Sigmoid colon (tissue), 7 donors: Measurements from ENCODE around the gene TBC1D9B. TPM values are rescaled to one million over a fixed set of nuclear protein-coding genes. Genes with fewer than 3 reads are reported as not detected.

Experiments used
- DNase-seq: peaks from one replicate; pipeline ENCODE4 v3.0.0-alpha.2; 2019
- H3K27ac ChIP-seq, 4 donors: fragments of 200-600 bp; sonication (generic); one replicate each; pipeline ENCODE4 v1.5.1; 2016 to 2019; ENCODE audit warnings: mild to moderate bottlenecking in 1 of 4
- H3K27me3 ChIP-seq, 3 donors: fragments of 200-600 bp; sonication (generic); one replicate each; pipeline ENCODE4 v1.5.1; 2019; ENCODE audit warnings: mild to moderate bottlenecking in 1 of 3
- H3K36me3 ChIP-seq, 4 donors: fragments of 200-600 bp; sonication (generic); one replicate each; pipeline ENCODE4 v1.5.1; 2016 to 2019
- H3K4me1 ChIP-seq, 4 donors: fragments of 200-600 bp; sonication (generic); one replicate each; pipeline ENCODE4 v1.5.1; 2017 to 2019
- H3K4me3 ChIP-seq, 4 donors: fragments of 200-600 bp; sonication (generic); one replicate each; pipeline ENCODE4 v1.5.1; 2017 to 2019; ENCODE audit warnings: mild to moderate bottlenecking in 2 of 4, moderate library complexity in 1 of 4
- H3K9me3 ChIP-seq, 4 donors: fragments of 200-600 bp in 3 of 4; sonication (generic) in 3 of 4; one replicate each; pipeline versions ENCODE4 v1.5.1 to v1.6.1; 2013 to 2019
- EP300 ChIP-seq, 4 donors: sonication (generic); formaldehyde crosslinking; IDR thresholded peaks; one replicate each; pipeline ENCODE4 v1.6.1; 2017; ENCODE audit warnings: antibody characterized with exemption in 4 of 4
- POLR2A ChIP-seq, 2 donors: fragments of 450-650 bp; IDR thresholded peaks; one replicate each; pipeline ENCODE4 v1.6.1; 2016; ENCODE audit warnings: antibody characterized with exemption in 2 of 2, mild to moderate bottlenecking in 2 of 2, moderate library complexity in 2 of 2
- POLR2AphosphoS5 ChIP-seq, 4 donors: sonication (generic); formaldehyde crosslinking; IDR thresholded peaks; one replicate each; pipeline ENCODE4 v1.6.1; 2017; ENCODE audit warnings: antibody characterized with exemption in 4 of 4
- WGBS, 2 donors: extraction: QIAGEN DNeasy Blood & Tissue Kit; methylation state at CpG; one replicate each; pipeline ENCODE4 v1.1.7; 2013; 5-methylcytosine and 5-hydroxymethylcytosine counted together
- intact Hi-C: fragments of 100-400 bp; cut with DNase I; formaldehyde crosslinking; loops from one replicate; pipeline ENCODE4 v1.15.1; 2023
- polyA plus RNA-seq, 3 donors: library from polyadenylated mRNA; stranded (reverse); fragments of 200-250 nt; gene quantifications; one replicate each; pipeline ENCODE4 v1.2.3, GENCODE V29; 2013
- total RNA-seq, 4 donors: library from RNA; depleted of rRNA; stranded (reverse); fragments of >200 nt; gene quantifications; one replicate each; pipeline ENCODE4 v1.1.0, GENCODE V29; 2016
- TF ChIP-seq, protein P1 (sequence below), 4 experiments: fragments of 450-650 bp in 3 of 4; fragments of 200-600 bp in 1 of 4; IDR thresholded peaks; one replicate each; pipeline ENCODE4 v1.5.1; 2016 to 2019; ENCODE audit warnings: antibody characterized with exemption in 4 of 4, mild to moderate bottlenecking in 3 of 4, moderate library complexity in 2 of 4
- donor health status: healthy with polysubstance abuse.
- donor health status: Bipolar disorder and iron deficiency.
- donor health status: healthy.

The TBC1D9B gene
- total and polyA plus RNA-seq, 7 donors, result 35.4 to 1,545 (median 291) TPM

DNA sequence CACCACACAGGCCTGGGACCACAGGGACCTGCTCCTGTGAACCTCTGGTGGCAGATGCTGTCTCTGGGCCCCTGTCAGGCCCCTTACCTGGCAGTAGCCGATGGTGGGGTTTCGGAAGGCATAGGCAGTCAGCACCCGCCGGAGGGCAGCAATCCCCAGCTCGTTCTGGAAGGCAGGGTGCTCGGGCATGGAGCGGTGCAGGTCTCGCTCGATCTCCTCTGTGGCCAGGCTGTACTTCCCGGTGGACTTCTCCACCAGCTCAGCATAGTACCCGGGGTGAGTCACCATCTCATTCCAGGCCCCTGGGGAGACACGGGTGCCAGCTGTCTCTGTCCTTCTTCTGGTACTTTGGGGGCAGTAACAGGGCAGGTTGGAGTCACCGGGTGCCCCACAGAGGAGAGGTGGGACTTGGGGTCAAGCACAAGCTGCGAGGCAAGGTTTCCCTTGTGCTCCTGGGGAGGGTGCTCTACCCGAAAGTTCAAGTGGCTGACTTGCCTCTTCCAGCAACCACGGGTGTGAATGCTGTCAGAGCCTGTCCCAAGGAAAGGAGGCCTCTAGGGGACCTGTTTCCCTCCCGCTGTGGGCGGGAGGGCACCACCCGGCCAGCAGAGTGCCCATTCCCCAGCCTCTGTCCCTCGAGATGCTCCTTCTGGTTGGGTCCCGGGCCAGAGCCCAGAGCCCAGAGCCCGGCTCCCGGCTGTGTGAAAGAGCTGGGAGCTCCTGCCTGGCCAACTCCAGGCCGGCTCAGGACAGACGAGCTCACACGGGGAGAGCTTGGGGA, 29.3 kb downstream of the TBC1D9B start:
- H3K27ac ChIP-seq, result no peak overlapping the region
- no peaks in the 10 kb centered on the region for H3K4me1 ChIP-seq
- H3K36me3 ChIP-seq, result peaks cover 17 to 82% (median 29%) of the 10 kb centered on the region in 4 donors
- intact Hi-C loops, result no loop called here
- H3K27me3 ChIP-seq, result no peaks in the 10 kb centered on the region
- no peak for DNase-seq
- TF ChIP-seq EP300 (IDR thresholded peaks at IDR 0.05) (no peak), POLR2A (IDR thresholded peaks at IDR 0.05) (no peak), POLR2AphosphoS5 (IDR thresholded peaks at IDR 0.05) (no peak)
- TF ChIP-seq, protein P1, sequence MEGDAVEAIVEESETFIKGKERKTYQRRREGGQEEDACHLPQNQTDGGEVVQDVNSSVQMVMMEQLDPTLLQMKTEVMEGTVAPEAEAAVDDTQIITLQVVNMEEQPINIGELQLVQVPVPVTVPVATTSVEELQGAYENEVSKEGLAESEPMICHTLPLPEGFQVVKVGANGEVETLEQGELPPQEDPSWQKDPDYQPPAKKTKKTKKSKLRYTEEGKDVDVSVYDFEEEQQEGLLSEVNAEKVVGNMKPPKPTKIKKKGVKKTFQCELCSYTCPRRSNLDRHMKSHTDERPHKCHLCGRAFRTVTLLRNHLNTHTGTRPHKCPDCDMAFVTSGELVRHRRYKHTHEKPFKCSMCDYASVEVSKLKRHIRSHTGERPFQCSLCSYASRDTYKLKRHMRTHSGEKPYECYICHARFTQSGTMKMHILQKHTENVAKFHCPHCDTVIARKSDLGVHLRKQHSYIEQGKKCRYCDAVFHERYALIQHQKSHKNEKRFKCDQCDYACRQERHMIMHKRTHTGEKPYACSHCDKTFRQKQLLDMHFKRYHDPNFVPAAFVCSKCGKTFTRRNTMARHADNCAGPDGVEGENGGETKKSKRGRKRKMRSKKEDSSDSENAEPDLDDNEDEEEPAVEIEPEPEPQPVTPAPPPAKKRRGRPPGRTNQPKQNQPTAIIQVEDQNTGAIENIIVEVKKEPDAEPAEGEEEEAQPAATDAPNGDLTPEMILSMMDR (IDR thresholded peaks at IDR 0.05), result no peak
- H3K4me3 ChIP-seq, result no peak overlapping the region
- peaks cover 0 to 7% (median 2%) of the 10 kb centered on the region in 4 donors for H3K9me3 ChIP-seq
- 92 to 93% methylated on average over 26 of the region's 26 CpGs for WGBS, 2 donors

DNA sequence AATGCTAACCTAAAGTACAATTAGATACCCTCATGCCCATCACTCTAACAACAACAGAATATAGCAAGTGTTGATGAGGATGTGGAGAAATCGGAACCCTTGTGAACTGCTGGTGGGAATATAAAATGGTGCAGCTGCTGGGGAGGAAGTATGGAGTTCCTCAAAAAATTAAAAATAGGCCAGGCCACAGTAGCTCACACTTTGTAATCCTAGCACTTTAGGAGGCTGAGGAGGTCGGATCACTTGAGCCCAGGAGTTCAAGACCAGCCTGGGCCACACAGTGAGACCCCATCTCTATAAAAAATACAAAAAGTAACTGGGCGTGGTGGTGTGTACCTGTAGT, 31.1 kb downstream of the TBC1D9B start:
- no peaks in the 10 kb centered on the region for H3K9me3 ChIP-seq
- H3K4me1 ChIP-seq, result no peaks in the 10 kb centered on the region
- no peak overlapping the region for H3K27ac ChIP-seq
- no peaks in the 10 kb centered on the region for H3K27me3 ChIP-seq
- DNase-seq, result no peak
- intact Hi-C loops, result no loop called here
- peaks cover 29 to 85% (median 37%) of the 10 kb centered on the region in 4 donors for H3K36me3 ChIP-seq
- TF ChIP-seq POLR2A (IDR thresholded peaks at IDR 0.05) (no peak), EP300 (IDR thresholded peaks at IDR 0.05) (no peak), POLR2AphosphoS5 (IDR thresholded peaks at IDR 0.05) (no peak)
- 93 to 96% methylated on average over 3 of the region's 3 CpGs for WGBS, 2 donors
- no peak overlapping the region for H3K4me3 ChIP-seq

DNA sequence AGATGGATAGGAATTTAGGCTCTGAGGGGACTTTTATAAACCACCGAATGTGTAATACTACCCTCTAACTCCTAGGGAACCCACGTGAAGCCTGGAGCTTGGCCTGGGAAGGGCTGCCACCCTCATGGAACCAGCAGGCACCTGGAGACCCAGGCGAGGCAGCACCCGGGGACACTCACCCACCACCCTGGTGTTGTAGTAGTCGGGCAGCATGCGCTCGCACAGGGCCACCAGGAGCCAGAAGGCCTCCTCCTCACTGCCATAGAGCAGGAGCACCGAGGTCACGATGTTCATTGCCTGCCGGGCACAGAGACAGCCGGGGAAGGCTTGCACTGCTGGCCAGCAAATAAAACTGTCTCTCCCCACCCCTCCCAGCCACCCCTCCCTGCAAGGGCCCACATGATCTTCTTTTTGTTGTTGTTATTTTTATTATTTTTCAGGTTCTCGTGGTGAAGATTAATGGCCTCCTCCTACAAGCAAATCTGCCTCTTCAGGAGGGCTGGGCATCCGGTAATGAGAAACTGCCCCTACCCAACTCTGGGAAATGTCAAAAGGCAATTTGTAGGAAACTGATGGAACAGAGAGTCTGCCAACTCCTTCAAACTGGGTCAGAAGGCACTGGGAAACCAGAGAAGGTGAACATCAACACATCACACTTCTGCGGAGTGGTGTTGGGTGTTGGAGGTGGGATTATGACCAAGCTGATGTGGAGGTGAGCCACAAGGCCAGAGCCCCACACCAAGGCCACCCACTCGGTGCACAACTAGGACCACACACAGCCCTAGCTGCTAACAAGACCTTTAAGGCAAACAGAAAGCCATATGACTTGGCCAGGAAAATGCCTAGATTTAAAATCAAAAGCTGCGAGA, 31.7 kb downstream of the TBC1D9B start:
- H3K36me3 ChIP-seq, result peaks cover 29 to 91% (median 37%) of the 10 kb centered on the region in 4 donors
- TF ChIP-seq POLR2AphosphoS5 (IDR thresholded peaks at IDR 0.05), result no peak
- no peak for TF ChIP-seq EP300 (IDR thresholded peaks at IDR 0.05)
- no peak for TF ChIP-seq POLR2A (IDR thresholded peaks at IDR 0.05)
- TF ChIP-seq, protein P1 (IDR thresholded peaks at IDR 0.05), result no peak
- no peaks in the 10 kb centered on the region for H3K4me1 ChIP-seq
- no peak for DNase-seq
- H3K9me3 ChIP-seq, result no peaks in the 10 kb centered on the region
- H3K27ac ChIP-seq, result no peak overlapping the region
- 91 to 95% methylated on average over 16 of the region's 16 CpGs for WGBS, 2 donors
- intact Hi-C loops, result no loop called here
- H3K4me3 ChIP-seq, result no peak overlapping the region
- H3K27me3 ChIP-seq, result no peaks in the 10 kb centered on the region

DNA sequence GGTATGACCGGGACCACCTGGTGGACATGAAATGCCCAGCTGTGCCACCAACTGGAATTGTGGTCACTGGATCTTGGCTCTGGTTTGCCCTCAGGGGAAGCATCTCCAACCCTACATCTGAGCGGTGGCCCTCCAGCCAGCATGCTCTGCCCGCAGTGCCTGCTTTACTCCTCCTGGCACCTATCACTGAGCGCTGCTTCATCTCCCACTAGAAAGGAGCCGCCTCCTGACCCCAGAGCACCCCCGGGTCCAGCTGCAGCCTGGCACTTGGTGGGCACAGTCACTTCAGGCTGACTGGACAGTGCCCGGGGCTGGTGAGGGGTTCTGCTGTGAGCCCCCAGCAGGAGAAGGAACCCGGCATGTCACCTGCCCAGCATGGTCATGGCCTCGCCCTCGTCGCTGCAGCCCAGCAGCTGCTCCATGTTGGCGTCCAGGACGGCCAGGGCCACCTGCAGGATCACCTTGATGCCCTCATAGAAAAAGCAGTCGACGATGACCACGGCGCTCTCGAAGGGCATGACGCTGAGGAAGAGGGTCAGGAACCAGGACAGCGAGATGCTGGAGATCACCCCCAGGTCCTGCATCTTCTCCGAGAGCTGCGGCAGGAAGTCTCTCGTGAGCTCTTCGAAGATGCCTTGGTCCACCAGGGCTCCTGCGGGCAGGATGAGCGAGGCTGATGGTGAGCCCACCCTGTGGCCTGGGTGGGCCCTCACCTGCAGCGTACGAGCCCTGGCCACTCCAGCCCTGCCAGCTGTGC, 33.0 kb downstream of the TBC1D9B start:
- Histone ChIP-seq H3K9me3 (no peaks in the 10 kb centered on the region), H3K4me3 (no peak overlapping the region), H3K27me3 (no peaks in the 10 kb centered on the region), H3K4me1 (no peaks in the 10 kb centered on the region), H3K36me3 (peaks cover 29 to 93% (median 46%) of the 10 kb centered on the region in 4 donors), H3K27ac (no peak overlapping the region)
- TF ChIP-seq POLR2AphosphoS5 (IDR thresholded peaks at IDR 0.05) (no peak), POLR2A (IDR thresholded peaks at IDR 0.05) (no peak), EP300 (IDR thresholded peaks at IDR 0.05) (no peak)
- TF ChIP-seq, protein P1 (IDR thresholded peaks at IDR 0.05), result no peak
- intact Hi-C loops, result no loop called here
- no peak for DNase-seq
- WGBS, 2 donors, result 97 to 98% methylated on average over 28 of the region's 28 CpGs
